H9 (cell line): Measurements from ENCODE around the gene MCAM. TPM values are rescaled to one million over a fixed set of nuclear protein-coding genes. Genes with fewer than 3 reads are reported as not detected.

Experiments used
- DNase-seq: peaks from one replicate; pipeline ENCODE4 v3.0.0-alpha.2; 2017
- H2AFZ ChIP-seq: one replicate; pipeline ENCODE4 v1.6.1; 2013; ENCODE audit warnings: mild to moderate bottlenecking, low read length, control low read depth, moderate library complexity
- H2AK5ac ChIP-seq: 2 replicates; pipeline ENCODE4 v1.6.1; 2013; ENCODE audit warnings: low read length, control low read depth, mixed read lengths; ENCODE audit not compliant: insufficient read length
- H2BK120ac ChIP-seq: one replicate; pipeline ENCODE4 v1.6.1; 2013; ENCODE audit warnings: low read depth, mild to moderate bottlenecking, low read length, control low read depth, inconsistent platforms; ENCODE audit not compliant: poor library complexity, severe bottlenecking
- H2BK12ac ChIP-seq: 2 replicates; pipeline ENCODE4 v1.6.1; 2013; ENCODE audit warnings: low read length, control low read depth, mixed read lengths, low read depth; ENCODE audit not compliant: insufficient read length
- H2BK15ac ChIP-seq: 2 replicates; pipeline ENCODE4 v1.6.1; 2013; ENCODE audit warnings: low read depth, low read length, control low read depth
- H2BK20ac ChIP-seq: one replicate; pipeline ENCODE4 v1.6.1; 2013; ENCODE audit warnings: low read depth, mild to moderate bottlenecking, low read length, control low read depth, inconsistent platforms; ENCODE audit not compliant: poor library complexity, severe bottlenecking
- H2BK5ac ChIP-seq: 2 replicates; pipeline ENCODE4 v1.6.1; 2013; ENCODE audit warnings: low read length, control low read depth, mixed read lengths; ENCODE audit not compliant: insufficient read length
- H3K14ac ChIP-seq: 2 replicates; pipeline ENCODE4 v1.6.1; 2013; ENCODE audit warnings: low read length, control low read depth; ENCODE audit not compliant: insufficient read depth
- H3K18ac ChIP-seq: 2 replicates; pipeline ENCODE4 v1.6.1; 2013; ENCODE audit warnings: low read depth, mild to moderate bottlenecking, mixed read lengths, low read length, control low read depth; ENCODE audit not compliant: insufficient read length
- H3K23ac ChIP-seq: 2 replicates; pipeline ENCODE4 v1.6.1; 2013; ENCODE audit warnings: low read length, control low read depth, mixed read lengths, low read depth; ENCODE audit not compliant: insufficient read length
- H3K23me2 ChIP-seq: 2 replicates; pipeline ENCODE4 v1.6.1; 2013; ENCODE audit warnings: low read depth, mild to moderate bottlenecking, mixed read lengths, low read length, control low read depth; ENCODE audit not compliant: insufficient read length, poor library complexity, severe bottlenecking
- H3K27ac ChIP-seq: 2 replicates; pipeline ENCODE4 v1.5.1; 2013; ENCODE audit warnings: low read length, control low read depth, mixed read lengths, low read depth; ENCODE audit not compliant: insufficient read length
- H3K27me3 ChIP-seq: 2 replicates; pipeline ENCODE4 v1.6.1; 2013; ENCODE audit warnings: low read length, control low read depth, inconsistent platforms; ENCODE audit not compliant: insufficient read depth
- H3K4ac ChIP-seq: 2 replicates; pipeline ENCODE4 v1.6.1; 2013; ENCODE audit warnings: low read depth, mild to moderate bottlenecking, control low read depth, inconsistent platforms, low read length, moderate library complexity
- H3K4me1 ChIP-seq: 2 replicates; pipeline ENCODE4 v1.6.1; 2013; ENCODE audit warnings: low read length, control low read depth, inconsistent platforms; ENCODE audit not compliant: insufficient read depth
- H3K4me2 ChIP-seq: 2 replicates; pipeline ENCODE4 v1.6.1; 2013; ENCODE audit warnings: low read length, control low read depth, mixed read lengths; ENCODE audit not compliant: insufficient read length, insufficient read depth
- H3K56ac ChIP-seq: 2 replicates; pipeline ENCODE4 v1.6.1; 2013; ENCODE audit warnings: low read depth, mild to moderate bottlenecking, mixed read lengths, low read length, control low read depth; ENCODE audit not compliant: insufficient read length
- H3K79me1 ChIP-seq: 2 replicates; pipeline ENCODE4 v1.6.1; 2013; ENCODE audit warnings: low read depth, mild to moderate bottlenecking, moderate library complexity, low read length, control low read depth, inconsistent platforms; ENCODE audit not compliant: insufficient read depth, poor library complexity, severe bottlenecking
- H3K79me2 ChIP-seq: 2 replicates; pipeline ENCODE4 v1.6.1; 2013; ENCODE audit warnings: low read length, control low read depth, inconsistent platforms; ENCODE audit not compliant: insufficient read depth
- H3K9ac ChIP-seq: 2 replicates; pipeline ENCODE4 v1.6.1; 2013; ENCODE audit warnings: low read length, control low read depth, mixed read lengths; ENCODE audit not compliant: insufficient read length; ENCODE audit errors: extremely low read depth
- H3K9me3 ChIP-seq: one replicate; pipeline ENCODE4 v1.6.1; 2013; ENCODE audit warnings: low read depth, low read length, inconsistent platforms; ENCODE audit not compliant: control insufficient read depth
- H3T11ph ChIP-seq: one replicate; pipeline ENCODE4 v1.6.1; 2013; ENCODE audit warnings: mild to moderate bottlenecking, low read length, control low read depth, inconsistent platforms
- H4K20me1 ChIP-seq: one replicate; pipeline ENCODE4 v1.6.1; 2013; ENCODE audit not compliant: control insufficient read depth, insufficient read length, insufficient read depth
- H4K5ac ChIP-seq: 2 replicates; pipeline ENCODE4 v1.6.1; 2013; ENCODE audit warnings: low read depth, mild to moderate bottlenecking, mixed read lengths, low read length, control low read depth; ENCODE audit not compliant: insufficient read length
- H4K8ac ChIP-seq: replicated peaks from 2 replicates; pipeline ENCODE4 v1.6.1; 2013; ENCODE audit warnings: low read length, control low read depth, mixed read lengths, low read depth; ENCODE audit not compliant: insufficient read length
- H4K91ac ChIP-seq: 2 replicates; pipeline ENCODE4 v1.6.1; 2013; ENCODE audit warnings: low read depth, mild to moderate bottlenecking, moderate library complexity, mixed read lengths, low read length, control low read depth; ENCODE audit not compliant: insufficient read length
- H3K27ac Mint-ChIP-seq, 3 experiments: 2 replicates in 2 of 3; 3 replicates in 1 of 3; pipeline ENCODE4 v1.8.0; 2020 to 2021; ENCODE audit warnings: mixed read lengths in 3 of 3, mild to moderate bottlenecking in 1 of 3, moderate library complexity in 1 of 3
- H3K27me3 Mint-ChIP-seq: 2 replicates; pipeline ENCODE4 v1.8.0; 2021; ENCODE audit warnings: low read depth, mild to moderate bottlenecking, moderate library complexity, mixed read lengths
- H3K36me3 Mint-ChIP-seq, 3 experiments: 2 replicates in 2 of 3; 3 replicates in 1 of 3; pipeline ENCODE4 v1.8.0; 2020 to 2021; ENCODE audit warnings: low read depth in 3 of 3, mixed read lengths in 3 of 3; ENCODE audit not compliant: insufficient read depth in 1 of 3
- H3K4me1 Mint-ChIP-seq, 2 experiments: 2 replicates each; pipeline ENCODE4 v1.8.0; 2020; ENCODE audit warnings: mixed read lengths in 2 of 2
- H3K4me3 Mint-ChIP-seq, 2 experiments: 2 replicates in 1 of 2; 3 replicates in 1 of 2; pipeline ENCODE4 v1.8.0; 2020 to 2021; ENCODE audit warnings: mild to moderate bottlenecking in 2 of 2, mixed read lengths in 2 of 2, moderate library complexity in 1 of 2
- H3K9me3 Mint-ChIP-seq, 2 experiments: 2 replicates in 1 of 2; 3 replicates in 1 of 2; pipeline ENCODE4 v1.8.0; 2020; ENCODE audit warnings: mild to moderate bottlenecking in 2 of 2, mixed read lengths in 2 of 2, moderate library complexity in 1 of 2
- WGBS: extraction: QIAGEN DNeasy Blood & Tissue Kit; methylation state at CpG from one replicate; pipeline ENCODE4 v1.1.7; 2013; ENCODE audit warnings: missing lambda C conversion rate, low lambda C conversion rate, mixed read lengths; ENCODE audit not compliant: insufficient read length; ENCODE audit errors: extremely low coverage; 5-methylcytosine and 5-hydroxymethylcytosine counted together
- total RNA-seq: library from RNA; stranded (reverse); gene quantifications from 2 replicates; pipeline ENCODE4 v1.2.1, GENCODE V29; 2021
- TF ChIP-seq, protein P1 (sequence below): fragments of 200-600 bp; sonication (generic); conservative IDR thresholded peaks from 3 replicates; pipeline ENCODE4 v1.8.0; 2021; ENCODE audit warnings: antibody characterized with exemption, mild to moderate bottlenecking

MCAM gene
- total RNA-seq, 1 experiment from 2014 or later: 21.5 TPM

DNA sequence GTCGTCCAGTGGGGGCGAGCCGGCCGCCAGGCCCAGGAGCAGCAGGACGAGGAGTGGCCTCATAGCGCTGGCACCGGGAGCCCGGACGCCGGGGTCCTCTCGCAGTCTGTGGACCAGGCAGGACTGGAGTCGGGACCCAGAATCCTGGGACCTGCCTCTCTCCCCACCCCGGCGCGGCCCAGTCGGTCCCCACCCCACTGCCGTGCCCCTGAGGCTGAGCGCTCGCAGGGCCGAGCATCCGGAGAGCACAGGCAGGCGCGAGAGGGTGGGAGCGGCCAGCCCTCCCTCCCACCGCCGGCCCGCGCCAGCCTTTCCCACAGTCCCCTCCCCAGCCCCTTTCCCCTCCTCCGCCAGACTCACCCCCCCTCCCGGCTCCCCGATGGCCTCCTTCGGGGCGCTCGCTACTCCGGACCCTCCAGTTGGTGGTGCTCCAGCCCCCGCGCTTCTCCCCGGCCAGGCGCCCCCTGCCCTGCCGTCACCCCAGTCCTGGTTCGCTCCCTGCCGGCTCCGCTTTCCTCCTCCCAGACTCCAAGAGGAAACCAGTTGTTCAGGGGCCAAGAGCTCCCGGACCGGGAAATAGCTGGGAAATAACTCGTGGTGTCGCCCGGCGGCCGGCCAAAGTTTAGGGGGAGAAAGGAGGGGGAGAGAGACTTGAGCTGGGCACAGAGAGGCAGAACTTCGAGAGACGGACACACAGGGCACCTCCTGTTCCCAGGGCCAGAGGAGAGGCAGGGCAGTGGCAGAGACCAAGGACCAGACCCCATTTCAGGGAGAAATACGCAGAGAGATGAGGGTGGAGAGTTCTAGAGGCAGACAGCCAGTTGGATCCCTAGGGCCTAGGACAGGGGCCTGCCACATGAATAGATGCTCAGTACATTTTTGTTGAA is 23.6 kb upstream of the MCAM start, which contains the start of gene C1QTNF5:
Gene C1QTNF5, minus strand, starts transcription at position 549 of the 887 bp plus-strand sequence. Its CDS starts 486 bp downstream, at position 63.
- Histone ChIP-seq H4K20me1 (no peaks in the 10 kb centered on the region), H3K79me2 (peaks cover 7% of the 10 kb centered on the region; the same call in 1 of the 2 replicates), H2AK5ac (no peak within 1 kb of the TSS), H3K14ac (peak within 1 kb of the TSS; percentile 50; the same call in 1 of the 2 replicates), H3K18ac (peak within 1 kb of the TSS; percentile 6), H3K27ac (no peak within 1 kb of the TSS), H4K8ac (no peak within 1 kb of the TSS), H2BK5ac (no peak within 1 kb of the TSS), H3K4ac (no peak within 1 kb of the TSS), H4K5ac (no peak within 1 kb of the TSS), H3K27me3 (peaks cover 16% of the 10 kb centered on the region), H2AFZ (no peak within 1 kb of the TSS), H3K79me1 (peaks cover 3% of the 10 kb centered on the region), H3T11ph (no peak within 1 kb of the TSS), H3K56ac (no peak within 1 kb of the TSS), H2BK120ac (no peak within 1 kb of the TSS), H3K4me1 (no peaks in the 10 kb centered on the region; the same call in 1 of the 2 replicates), H3K23me2 (peaks cover 19% of the 10 kb centered on the region), H3K9ac (no peak within 1 kb of the TSS), H3K23ac (no peak within 1 kb of the TSS), H3K4me2 (peak within 1 kb of the TSS; percentile 56), H3K9me3 (no peaks in the 10 kb centered on the region), H2BK15ac (no peak within 1 kb of the TSS), H2BK20ac (no peak within 1 kb of the TSS), H2BK12ac (no peak within 1 kb of the TSS), H4K91ac (no peak within 1 kb of the TSS)
- DNase-seq: peak; percentile 52
- Mint-ChIP-seq H3K9me3 (no peaks in the 10 kb centered on the region; a peak in 1 of 5 replicates), H3K27me3 (peaks cover 64% of the 10 kb centered on the region), H3K4me3 (peak within 1 kb of the TSS; percentile 52 to 71), H3K36me3 (peaks cover 9 to 18% (median 15%) of the 10 kb centered on the region in 3 experiments), H3K27ac (no peak within 1 kb of the TSS), H3K4me1 (peaks cover 40 to 55% of the 10 kb centered on the region in 2 experiments)
- TF ChIP-seq, protein P1, sequence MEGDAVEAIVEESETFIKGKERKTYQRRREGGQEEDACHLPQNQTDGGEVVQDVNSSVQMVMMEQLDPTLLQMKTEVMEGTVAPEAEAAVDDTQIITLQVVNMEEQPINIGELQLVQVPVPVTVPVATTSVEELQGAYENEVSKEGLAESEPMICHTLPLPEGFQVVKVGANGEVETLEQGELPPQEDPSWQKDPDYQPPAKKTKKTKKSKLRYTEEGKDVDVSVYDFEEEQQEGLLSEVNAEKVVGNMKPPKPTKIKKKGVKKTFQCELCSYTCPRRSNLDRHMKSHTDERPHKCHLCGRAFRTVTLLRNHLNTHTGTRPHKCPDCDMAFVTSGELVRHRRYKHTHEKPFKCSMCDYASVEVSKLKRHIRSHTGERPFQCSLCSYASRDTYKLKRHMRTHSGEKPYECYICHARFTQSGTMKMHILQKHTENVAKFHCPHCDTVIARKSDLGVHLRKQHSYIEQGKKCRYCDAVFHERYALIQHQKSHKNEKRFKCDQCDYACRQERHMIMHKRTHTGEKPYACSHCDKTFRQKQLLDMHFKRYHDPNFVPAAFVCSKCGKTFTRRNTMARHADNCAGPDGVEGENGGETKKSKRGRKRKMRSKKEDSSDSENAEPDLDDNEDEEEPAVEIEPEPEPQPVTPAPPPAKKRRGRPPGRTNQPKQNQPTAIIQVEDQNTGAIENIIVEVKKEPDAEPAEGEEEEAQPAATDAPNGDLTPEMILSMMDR: no peak
- no CpG with 5 or more reads among the region's 53 CpGs for WGBS
